22Rv1 (cell line): Measurements from ENCODE around the gene ATP13A2.

Source experiments
- H3K27ac ChIP-seq: fragments of 450-650 bp; 2 replicates; pipeline ENCODE4 v1.5.1; 2017
- ZFX ChIP-seq: fragments of 450-650 bp; IDR thresholded peaks from 2 replicates; pipeline ENCODE4 v1.6.1; 2017; ENCODE audit warnings: antibody characterized with exemption, borderline replicate concordance
- TF ChIP-seq, protein P1 (sequence below): fragments of 450-650 bp; IDR thresholded peaks from 2 replicates; pipeline ENCODE4 v1.5.1; 2017; ENCODE audit warnings: mild to moderate bottlenecking

The ATP13A2 gene

DNA sequence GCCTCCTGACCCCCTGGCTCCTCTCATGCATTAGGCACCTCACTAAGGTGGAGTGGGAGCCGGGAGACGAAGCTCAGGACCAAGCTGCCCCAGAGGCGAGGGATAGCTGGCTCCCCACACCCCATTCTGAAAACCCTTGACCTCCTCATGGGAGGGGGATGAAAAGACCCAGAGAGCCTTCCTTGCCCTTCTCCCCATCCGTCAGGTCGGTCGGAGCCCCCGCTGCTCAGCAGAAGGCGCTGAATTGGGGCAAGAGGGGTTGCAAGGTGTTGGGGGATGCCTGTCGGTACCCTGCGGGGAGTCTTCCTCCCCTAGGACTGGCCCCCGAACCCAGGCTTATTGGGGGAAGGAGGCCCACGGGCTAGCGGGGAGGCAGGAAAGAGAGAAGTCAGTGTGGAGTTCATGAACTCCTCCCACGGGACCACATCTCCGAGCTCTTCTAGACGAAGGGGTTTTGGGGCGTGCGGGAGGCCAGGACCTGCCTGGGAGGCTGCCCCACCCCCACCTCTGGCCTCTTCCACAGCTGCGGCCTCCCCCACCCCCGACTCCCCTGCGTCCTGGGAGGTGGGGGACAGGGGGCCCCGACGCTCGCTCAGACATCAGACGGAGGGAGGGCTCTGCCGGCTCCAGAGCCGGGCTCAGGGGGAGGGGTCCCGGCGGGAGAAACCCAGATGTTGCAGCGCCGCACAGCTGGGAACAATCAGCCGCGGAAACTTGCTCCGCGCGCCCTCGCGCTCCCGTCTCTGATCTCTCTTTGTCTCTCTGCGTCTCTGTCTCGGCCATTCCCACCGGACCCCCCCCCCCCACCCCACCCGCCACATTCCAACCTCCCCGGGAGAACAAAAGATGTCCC, 32.0 kb downstream of the ATP13A2 start:
- TF ChIP-seq, protein P1, sequence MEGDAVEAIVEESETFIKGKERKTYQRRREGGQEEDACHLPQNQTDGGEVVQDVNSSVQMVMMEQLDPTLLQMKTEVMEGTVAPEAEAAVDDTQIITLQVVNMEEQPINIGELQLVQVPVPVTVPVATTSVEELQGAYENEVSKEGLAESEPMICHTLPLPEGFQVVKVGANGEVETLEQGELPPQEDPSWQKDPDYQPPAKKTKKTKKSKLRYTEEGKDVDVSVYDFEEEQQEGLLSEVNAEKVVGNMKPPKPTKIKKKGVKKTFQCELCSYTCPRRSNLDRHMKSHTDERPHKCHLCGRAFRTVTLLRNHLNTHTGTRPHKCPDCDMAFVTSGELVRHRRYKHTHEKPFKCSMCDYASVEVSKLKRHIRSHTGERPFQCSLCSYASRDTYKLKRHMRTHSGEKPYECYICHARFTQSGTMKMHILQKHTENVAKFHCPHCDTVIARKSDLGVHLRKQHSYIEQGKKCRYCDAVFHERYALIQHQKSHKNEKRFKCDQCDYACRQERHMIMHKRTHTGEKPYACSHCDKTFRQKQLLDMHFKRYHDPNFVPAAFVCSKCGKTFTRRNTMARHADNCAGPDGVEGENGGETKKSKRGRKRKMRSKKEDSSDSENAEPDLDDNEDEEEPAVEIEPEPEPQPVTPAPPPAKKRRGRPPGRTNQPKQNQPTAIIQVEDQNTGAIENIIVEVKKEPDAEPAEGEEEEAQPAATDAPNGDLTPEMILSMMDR: no peak
- TF ChIP-seq ZFX: no peak
- no peak overlapping the region for H3K27ac ChIP-seq

GRCh38 chr1:16978567-16979474, 32.9 kb downstream of the ATP13A2 start:
- H3K27ac ChIP-seq: no peak overlapping the region
- TF ChIP-seq, protein P1: no peak
- no peak for TF ChIP-seq ZFX

- no peak overlapping the region for H3K27ac ChIP-seq
- TF ChIP-seq, protein P1: no peak
- no peak for TF ChIP-seq ZFX
These were observed 33.6 kb downstream of the ATP13A2 start for GRCh38 chr1:16978139-16978538.

- H3K27ac ChIP-seq: no peak overlapping the region
- TF ChIP-seq, protein P1: no peak
- no peak for TF ChIP-seq ZFX
These were observed 34.4 kb downstream of the ATP13A2 start for GRCh38 chr1:16977377-16977776.

DNA sequence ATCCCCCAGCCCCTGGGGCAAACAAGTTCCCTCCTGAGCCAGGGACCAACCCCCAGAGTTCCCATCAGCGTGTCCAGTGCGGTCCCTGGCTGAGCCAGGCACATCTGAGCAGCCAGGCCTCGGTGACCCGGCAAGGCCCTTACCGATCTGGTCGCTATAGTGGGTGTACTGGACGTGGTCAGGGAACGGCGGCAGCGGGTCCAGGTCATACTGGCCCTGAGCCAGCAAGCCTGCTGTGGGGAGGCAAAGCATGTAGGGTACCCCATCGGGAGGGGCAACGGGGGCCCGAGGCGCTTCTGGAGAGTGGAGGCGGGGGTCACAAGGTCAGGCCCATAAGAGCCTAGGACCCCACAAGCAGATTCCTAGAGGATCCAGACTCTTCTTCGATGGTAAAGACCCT, 34.8 kb downstream of the ATP13A2 start:
- no peak for TF ChIP-seq ZFX
- TF ChIP-seq, protein P1: no peak
- no peak overlapping the region for H3K27ac ChIP-seq

GRCh38 chr1:16975838-16976237, 35.9 kb downstream of the ATP13A2 start:
- H3K27ac ChIP-seq: no peak overlapping the region
- TF ChIP-seq, protein P1: no peak
- TF ChIP-seq ZFX: no peak

DNA sequence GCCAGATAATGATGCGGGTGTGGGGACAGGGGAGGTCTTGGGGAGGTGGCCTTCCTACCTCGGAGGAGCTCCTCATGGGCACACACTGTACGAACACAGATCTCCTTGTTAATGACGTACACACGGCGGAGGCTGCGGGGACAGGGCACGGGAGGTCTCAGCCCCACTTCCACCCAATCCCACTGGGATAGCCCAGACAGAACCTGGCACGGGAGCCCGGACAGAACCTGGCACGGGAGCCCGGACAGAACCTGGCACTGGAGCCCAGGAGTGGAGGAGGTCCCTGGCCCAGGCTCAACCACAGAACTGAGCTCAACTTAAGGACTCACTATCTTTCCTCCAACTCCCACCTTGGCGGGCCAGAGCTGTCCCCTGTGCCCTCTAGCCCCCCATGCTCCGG, 36.5 kb downstream of the ATP13A2 start:
- no peak for TF ChIP-seq ZFX
- TF ChIP-seq, protein P1: no peak
- no peak overlapping the region for H3K27ac ChIP-seq
